SK-N-SH (cell line): ENCODE measurements around the gene MCM9. TPM values are rescaled to one million over a fixed set of nuclear protein-coding genes. Genes with fewer than 3 reads are reported as not detected.

ENCODE experiments used
- CTCF ChIA-PET: fragments of 300-600, 350-600 bp; formaldehyde crosslinking; extraction: SDS; loops from one replicate; lab custom pipeline; 2021; lab: Yijun Ruan, JAX
- POLR2A ChIA-PET: fragments of 350-600 bp; sonication (Branson Sonifier 250); formaldehyde crosslinking; extraction: SDS; loops from one replicate; lab custom pipeline; 2020; ENCODE audit warnings: antibody characterized with exemption, inconsistent platforms; lab: Yijun Ruan, JAX
- DNase-seq: peaks from one replicate; pipeline ENCODE4 v3.0.0; 2012
- H2AFZ ChIP-seq: fragments of 200-600 bp; sonication (generic); 2 replicates; pipeline ENCODE4 v1.8.1; 2016; ENCODE audit warnings: antibody characterized with exemption, mild to moderate bottlenecking, low read depth
- H3F3A ChIP-seq: fragments of 200-600 bp; sonication (generic); replicated peaks from 2 replicates; pipeline ENCODE3; 2016; ENCODE audit warnings: antibody characterized with exemption, mild to moderate bottlenecking; ENCODE audit not compliant: insufficient read depth
- H3K27ac ChIP-seq, 2 experiments: fragments of 200-500 bp in 1 of 2; fragments of 200-600 bp in 1 of 2; sonication (Bioruptor generic) in 1 of 2; sonication (generic), shearing (Covaris generic) in 1 of 2; 2 replicates each; pipeline versions ENCODE4 v1.5.1 to v1.6.1; 2014 to 2016; ENCODE audit warnings: low read depth in 2 of 2, inconsistent platforms in 1 of 2, low read length in 1 of 2, mild to moderate bottlenecking in 1 of 2, mixed read lengths in 1 of 2
- H3K27me3 ChIP-seq: fragments of 200-600 bp; sonication (generic), shearing (Covaris generic); 2 replicates; pipeline ENCODE4 v1.6.1; 2016; ENCODE audit warnings: mixed run types; ENCODE audit not compliant: insufficient read depth
- H3K36me3 ChIP-seq, 2 experiments: fragments of 200-500 bp in 1 of 2; fragments of 200-600 bp in 1 of 2; sonication (Bioruptor generic) in 1 of 2; sonication (generic) in 1 of 2; replicated peaks in 1 of 2; 2 replicates each; pipeline versions ENCODE3 to v1.5.1; 2014 to 2016; ENCODE audit warnings: low read length in 1 of 2, mild to moderate bottlenecking in 1 of 2; ENCODE audit not compliant: insufficient read depth in 2 of 2, control insufficient read depth in 1 of 2
- H3K4me1 ChIP-seq, 2 experiments: fragments of 200-500 bp in 1 of 2; fragments of 200-600 bp in 1 of 2; sonication (Bioruptor generic) in 1 of 2; sonication (generic), shearing (Covaris generic) in 1 of 2; 2 replicates each; pipeline versions ENCODE4 v1.5.1 to v1.6.1; 2014 to 2016; ENCODE audit warnings: low read depth in 1 of 2, low read length in 1 of 2, mixed run types in 1 of 2; ENCODE audit not compliant: insufficient read depth in 2 of 2, control insufficient read depth in 1 of 2
- H3K4me2 ChIP-seq: fragments of 200-600 bp; sonication (generic), shearing (Covaris generic); 2 replicates; pipeline ENCODE4 v1.6.1; 2017; ENCODE audit warnings: mixed run types
- H3K4me3 ChIP-seq, 2 experiments: fragments of 200-500 bp in 1 of 2; fragments of 200-600 bp in 1 of 2; sonication (Bioruptor generic) in 1 of 2; sonication (generic), shearing (Covaris generic) in 1 of 2; 2 replicates each; pipeline versions ENCODE4 v1.5.1 to v1.8.1; 2014 to 2016; ENCODE audit warnings: low read depth in 2 of 2, inconsistent platforms in 1 of 2, low read length in 1 of 2, mild to moderate bottlenecking in 1 of 2, mixed read lengths in 1 of 2, moderate library complexity in 1 of 2
- H3K79me2 ChIP-seq: fragments of 200-600 bp; sonication (generic); 2 replicates; pipeline ENCODE4 v1.8.1; 2017; ENCODE audit warnings: mild to moderate bottlenecking; ENCODE audit not compliant: insufficient read depth
- H3K9ac ChIP-seq: fragments of 200-600 bp; sonication (generic); 2 replicates; pipeline ENCODE4 v1.6.1; 2017; ENCODE audit warnings: mixed run types
- H3K9me2 ChIP-seq: fragments of 200-600 bp; sonication (generic); 2 replicates; pipeline ENCODE4 v1.6.1; 2017; ENCODE audit warnings: mixed run types
- H3K9me3 ChIP-seq: fragments of 200-600 bp; sonication (generic); 2 replicates; pipeline ENCODE4 v1.6.1; 2017; ENCODE audit warnings: mixed run types, mild to moderate bottlenecking, moderate library complexity
- H4K20me1 ChIP-seq: fragments of 200-600 bp; sonication (generic); 2 replicates; pipeline ENCODE4 v1.6.1; 2017; ENCODE audit warnings: mild to moderate bottlenecking, mixed run types; ENCODE audit not compliant: insufficient read depth
- CTCF ChIP-seq: fragments of 200-600 bp; sonication (generic); IDR thresholded peaks from 2 replicates; pipeline ENCODE4 v1.6.1; 2017; ENCODE audit warnings: antibody characterized with exemption, mild to moderate bottlenecking, moderate library complexity
- ELF1 ChIP-seq: IDR thresholded peaks from 2 replicates; pipeline ENCODE4 v1.4.0; 2012
- EP300 ChIP-seq, 2 experiments: IDR thresholded peaks; 2 replicates each; pipeline versions ENCODE4 v1.4.0 to v1.6.1; 2012; ENCODE audit warnings: borderline replicate concordance in 1 of 2, low read depth in 1 of 2, low read length in 1 of 2
- EZH2phosphoT487 ChIP-seq: fragments of 200-600 bp; sonication (generic); IDR thresholded peaks from 2 replicates; pipeline ENCODE4 v1.6.1; 2017; ENCODE audit warnings: low read depth, mixed run types, mild to moderate bottlenecking, antibody characterized with exemption, moderate library complexity, borderline replicate concordance
- FOXJ3 ChIP-seq: sonication (generic); formaldehyde crosslinking; IDR thresholded peaks from 2 replicates; pipeline ENCODE4 v1.5.1; 2020; ENCODE audit warnings: mild to moderate bottlenecking, missing genetic modification reagents
- FOXM1 ChIP-seq: IDR thresholded peaks from 2 replicates; pipeline ENCODE4 v1.4.0; 2012; ENCODE audit warnings: low read depth, mild to moderate bottlenecking
- GABPA ChIP-seq: IDR thresholded peaks from 2 replicates; pipeline ENCODE4 v1.4.0; 2012; ENCODE audit warnings: low read depth, mild to moderate bottlenecking
- GATA2 ChIP-seq: sonication (generic); formaldehyde crosslinking; IDR thresholded peaks from 2 replicates; pipeline ENCODE4 v1.5.0; 2020; ENCODE audit warnings: mild to moderate bottlenecking, missing genetic modification reagents
- IRF3 ChIP-seq: fragments of 150-350 bp; IDR thresholded peaks from 2 replicates; pipeline ENCODE4 v1.6.1; 2016; ENCODE audit warnings: mild to moderate bottlenecking, low read depth, low read length
- MAX ChIP-seq: IDR thresholded peaks from 2 replicates; pipeline ENCODE4 v1.4.0; 2012; ENCODE audit warnings: low read depth
- MXI1 ChIP-seq: IDR thresholded peaks from 2 replicates; pipeline ENCODE4 v1.6.1; 2012; ENCODE audit warnings: mild to moderate bottlenecking, low read depth, low read length, improper control_type of control experiment
- NRF1 ChIP-seq: IDR thresholded peaks from 2 replicates; pipeline ENCODE4 v1.6.1; 2012; ENCODE audit warnings: low read depth, mild to moderate bottlenecking, low read length
- PBX3 ChIP-seq: IDR thresholded peaks from 2 replicates; pipeline ENCODE4; 2012
- POLR2AphosphoS5 ChIP-seq: IDR thresholded peaks from 2 replicates; pipeline ENCODE4 v1.6.1; 2012; ENCODE audit warnings: low read depth, low read length
- RAD21 ChIP-seq: IDR thresholded peaks from 2 replicates; pipeline ENCODE4 v1.6.1; 2012; ENCODE audit warnings: mild to moderate bottlenecking, low read length
- RFX5 ChIP-seq: IDR thresholded peaks from 2 replicates; pipeline ENCODE4 v1.6.1; 2012; ENCODE audit warnings: mild to moderate bottlenecking, improper control_type of control experiment, low read length
- RXRA ChIP-seq: IDR thresholded peaks from 2 replicates; pipeline ENCODE4 v1.4.0; 2012; ENCODE audit warnings: low read depth, mild to moderate bottlenecking, borderline replicate concordance
- SIN3A ChIP-seq: IDR thresholded peaks from 2 replicates; pipeline ENCODE4 v1.6.1; 2012; ENCODE audit warnings: low read depth, mild to moderate bottlenecking, low read length, moderate library complexity, borderline replicate concordance
- SMC3 ChIP-seq: IDR thresholded peaks from 2 replicates; pipeline ENCODE4 v1.6.1; 2012; ENCODE audit warnings: low read depth, low read length, improper control_type of control experiment
- TCF12 ChIP-seq: IDR thresholded peaks from 2 replicates; pipeline ENCODE4 v1.4.0; 2012
- TEAD4 ChIP-seq: IDR thresholded peaks from 2 replicates; pipeline ENCODE4 v1.4.0; 2012; ENCODE audit warnings: mild to moderate bottlenecking, borderline replicate concordance; ENCODE audit not compliant: insufficient read depth
- USF1 ChIP-seq: IDR thresholded peaks from 2 replicates; pipeline ENCODE4 v1.4.0; 2012; ENCODE audit warnings: low read depth, borderline replicate concordance
- ZBTB33 ChIP-seq: IDR thresholded peaks from 2 replicates; pipeline ENCODE4 v1.4.0; 2012; ENCODE audit warnings: low read depth, borderline replicate concordance
- WGBS: methylation state at CpG from one replicate; pipeline ENCODE4 v1.1.6; 2017; ENCODE audit warnings: low lambda C conversion rate; 5-methylcytosine and 5-hydroxymethylcytosine counted together
- polyA plus RNA-seq, 3 experiments: library from polyadenylated mRNA; depleted of rRNA; stranded (reverse); fragments of >200 nt; gene quantifications; 2 replicates each; pipeline ENCODE4 v1.2.3, GENCODE V29; 2012

The MCM9 gene
- polyA plus RNA-seq, 1 of the 3 experiments (the other 2 are of a cell fraction), result 1.7 TPM

- Histone ChIP-seq H3K9me2 (no peaks in the 10 kb centered on the region), H3K9ac (no peak overlapping the region), H3K4me2 (no peak overlapping the region), H3K4me3 (no peak overlapping the region; a peak in 1 of 4 replicates), H3K27ac (no peak overlapping the region), H3K27me3 (no peaks in the 10 kb centered on the region; the same call in 1 of the 2 replicates), H3K9me3 (no peaks in the 10 kb centered on the region), H3K79me2 (no peaks in the 10 kb centered on the region), H3K4me1 (peaks cover 0 to 10% of the 10 kb centered on the region in 2 experiments; a peak in 2 of 4 replicates), H3K36me3 (no peaks in the 10 kb centered on the region), H2AFZ (no peak overlapping the region), H4K20me1 (no peaks in the 10 kb centered on the region), H3F3A (no peaks in the 10 kb centered on the region)
- TF ChIP-seq RAD21 (peak; percentile 76), SIN3A (no peak), PBX3 (no peak), POLR2AphosphoS5 (no peak), GABPA (no peak), ZBTB33 (no peak), GATA2 (CRISPR knock-in tag) (0 out of 2 replicates have a peak, but pooled peaks have one; percentile 25), CTCF (peak; percentile 85), SMC3 (peak; percentile 88), MAX (no peak), TCF12 (no peak), USF1 (no peak), ELF1 (no peak), EZH2phosphoT487 (no peak), EP300 (IDR thresholded peaks at IDR 0.05; ENCODE audit: borderline replicate concordance in 1 of 2, low read depth in 1 of 2, low read length in 1 of 2) (no peak; a peak in 1 of 4 replicates), FOXM1 (no peak), MXI1 (no peak), RXRA (no peak), IRF3 (no peak), RFX5 (no peak), TEAD4 (no peak), FOXJ3 (no peak), NRF1 (no peak)
- ChIA-PET CTCF (interaction anchor here (0.7 to 2.2 kb wide), 17 partner anchors 10 to 494 kb away, joined by 3 to 8 read pairs (median 4); no protein-coding TSS in a partner anchor), POLR2A (no interaction called here)
- WGBS, result 60% methylated on average over 5 of the region's 5 CpGs
- peak; percentile 64 for DNase-seq
These were observed 158.1 kb downstream of the MCM9 start for GRCh38 chr6:118776607-118777549.
